Measurements from ENCODE around the gene BBC3. TPM values are rescaled to one million over a fixed set of nuclear protein-coding genes. Genes with fewer than 3 reads are reported as not detected.

Gene BBC3
- total RNA-seq, 1 experiment from 2014 or later: 2.7 TPM

DNA sequence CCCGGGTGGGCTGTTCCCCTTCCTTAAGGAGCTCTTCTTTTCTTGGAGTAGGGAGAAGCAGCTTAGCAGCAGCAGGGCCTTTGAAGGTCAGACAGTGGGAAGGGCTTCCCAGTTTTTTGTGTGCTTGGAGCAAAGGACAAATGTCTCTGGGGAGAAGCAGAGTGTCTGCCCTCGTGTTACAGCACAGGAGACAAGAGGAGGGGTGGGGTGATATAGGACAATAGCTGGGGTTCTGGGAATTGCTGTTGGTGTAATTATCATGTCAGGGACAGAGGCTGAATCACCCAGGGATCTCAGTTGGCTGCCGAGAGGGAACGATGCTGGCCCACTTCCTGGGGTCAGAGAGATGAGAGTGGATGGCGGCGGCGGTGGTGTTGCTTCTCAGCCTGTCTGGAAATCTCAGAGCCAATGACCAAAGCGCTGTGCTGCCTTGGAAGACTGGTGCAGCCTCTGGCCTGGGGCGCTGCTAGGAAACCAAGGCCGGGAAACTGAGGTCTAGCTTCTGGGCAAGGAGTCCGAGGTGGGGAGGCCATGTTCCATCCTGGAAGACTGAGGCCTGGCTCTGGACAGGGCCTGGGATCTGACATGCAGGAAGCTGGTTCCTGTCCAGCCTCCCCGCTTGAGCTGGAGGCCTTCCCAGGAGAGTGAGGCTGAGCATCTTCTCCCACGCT is 44.9 kb upstream of the BBC3 start:
- DNase-seq (ENCODE audit: low spot score): no peak
- TSS peak; percentile 23 for BruUV-seq (replicated peaks)
- Histone ChIP-seq H3K9me3 (ENCODE audit: low read depth, low read length, poor library complexity, severe bottlenecking) (no peaks in the 10 kb centered on the region), H3K4me3 (ENCODE audit: low read depth, low read length, poor library complexity, severe bottlenecking) (peak overlapping the region; percentile 61), H3K27me3 (replicated peaks; ENCODE audit: insufficient read depth, low read depth, low read length, poor library complexity) (no peaks in the 10 kb centered on the region), H3K4me1 (ENCODE audit: insufficient read depth, low read length, poor library complexity, severe bottlenecking) (peaks cover 17% of the 10 kb centered on the region), H3K36me3 (ENCODE audit: insufficient read depth, low read length, poor library complexity, severe bottlenecking) (peaks cover 6% of the 10 kb centered on the region), H3K27ac (ENCODE audit: low read depth, low read length, poor library complexity, severe bottlenecking) (no peak overlapping the region)
- intact Hi-C loops (cut with micrococcal nuclease; ENCODE audit: unreplicated experiment): no loop called here
- CTCF ChIA-PET: interaction anchor here (1.1 to 1.6 kb wide), 2 partner anchors 11 to 73 kb away, joined by 4 to 12 read pairs; partner anchors contain the start of gene DHX34
- POLR2A ChIA-PET (ENCODE audit: low non-redundant PET): interaction anchor here (0.5 to 0.6 kb wide), 2 partner anchors 152 to 412 kb away, joined by 4 to 5 read pairs; no protein-coding TSS in a partner anchor
- no peak for TF ChIP-seq EZH2 (IDR thresholded peaks at IDR 0.05; ENCODE audit: borderline replicate concordance, low read depth, low read length, poor library complexity, severe bottlenecking)
- TF ChIP-seq, protein P1, sequence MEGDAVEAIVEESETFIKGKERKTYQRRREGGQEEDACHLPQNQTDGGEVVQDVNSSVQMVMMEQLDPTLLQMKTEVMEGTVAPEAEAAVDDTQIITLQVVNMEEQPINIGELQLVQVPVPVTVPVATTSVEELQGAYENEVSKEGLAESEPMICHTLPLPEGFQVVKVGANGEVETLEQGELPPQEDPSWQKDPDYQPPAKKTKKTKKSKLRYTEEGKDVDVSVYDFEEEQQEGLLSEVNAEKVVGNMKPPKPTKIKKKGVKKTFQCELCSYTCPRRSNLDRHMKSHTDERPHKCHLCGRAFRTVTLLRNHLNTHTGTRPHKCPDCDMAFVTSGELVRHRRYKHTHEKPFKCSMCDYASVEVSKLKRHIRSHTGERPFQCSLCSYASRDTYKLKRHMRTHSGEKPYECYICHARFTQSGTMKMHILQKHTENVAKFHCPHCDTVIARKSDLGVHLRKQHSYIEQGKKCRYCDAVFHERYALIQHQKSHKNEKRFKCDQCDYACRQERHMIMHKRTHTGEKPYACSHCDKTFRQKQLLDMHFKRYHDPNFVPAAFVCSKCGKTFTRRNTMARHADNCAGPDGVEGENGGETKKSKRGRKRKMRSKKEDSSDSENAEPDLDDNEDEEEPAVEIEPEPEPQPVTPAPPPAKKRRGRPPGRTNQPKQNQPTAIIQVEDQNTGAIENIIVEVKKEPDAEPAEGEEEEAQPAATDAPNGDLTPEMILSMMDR (conservative IDR thresholded peaks at IDR 0.05; ENCODE audit: low read depth, low read length): no peak

DNA sequence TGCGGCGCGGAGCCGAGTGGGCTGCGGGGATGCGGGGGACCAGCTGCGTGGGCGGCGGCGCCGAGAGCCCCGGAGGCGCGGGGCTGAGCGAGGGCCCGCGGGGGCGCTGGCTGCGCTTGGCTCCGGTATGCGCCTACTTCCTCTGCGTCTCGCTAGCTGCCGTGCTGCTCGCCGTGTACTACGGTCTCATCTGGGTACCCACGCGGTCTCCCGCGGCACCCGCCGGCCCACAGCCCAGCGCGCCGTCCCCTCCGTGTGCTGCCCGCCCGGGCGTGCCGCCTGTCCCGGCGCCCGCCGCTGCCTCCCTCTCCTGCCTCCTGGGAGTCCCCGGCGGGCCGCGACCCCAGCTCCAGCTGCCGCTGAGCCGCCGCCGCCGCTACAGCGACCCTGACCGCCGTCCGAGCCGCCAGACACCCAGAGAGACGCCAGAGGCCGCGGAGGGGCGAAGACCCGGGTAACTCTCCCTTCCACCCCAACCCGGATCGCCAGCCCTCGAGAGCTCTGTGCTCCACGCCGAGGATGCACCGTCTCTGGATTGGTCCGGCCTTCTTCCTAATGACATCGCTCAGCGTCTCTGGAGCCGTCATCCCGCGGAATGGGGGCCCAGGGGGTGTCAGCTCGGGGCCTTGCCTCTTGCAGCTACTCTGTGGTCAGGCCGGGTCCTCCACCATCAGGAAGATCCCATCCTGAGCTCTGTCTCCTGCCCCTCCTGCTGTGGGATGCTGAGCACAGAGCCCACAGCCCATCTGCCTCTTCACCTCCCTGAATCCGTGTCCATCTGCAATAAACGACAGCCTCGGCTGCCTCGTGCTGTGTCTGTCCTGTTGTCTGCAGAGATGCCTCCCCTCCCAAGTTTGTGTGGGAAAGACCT is 44.1 kb upstream of the BBC3 start:
- TF ChIP-seq, protein P1 (conservative IDR thresholded peaks at IDR 0.05; ENCODE audit: low read depth, low read length): no peak
- no peak for TF ChIP-seq EZH2 (IDR thresholded peaks at IDR 0.05; ENCODE audit: borderline replicate concordance, low read depth, low read length, poor library complexity, severe bottlenecking)
- H3K27ac ChIP-seq (ENCODE audit: low read depth, low read length, poor library complexity, severe bottlenecking): peak overlapping the region; percentile 62
- DNase-seq (ENCODE audit: low spot score): no peak
- BruUV-seq (replicated peaks): no TSS peak
- H3K4me1 ChIP-seq (ENCODE audit: insufficient read depth, low read length, poor library complexity, severe bottlenecking): peaks cover 17% of the 10 kb centered on the region
- H3K27me3 ChIP-seq (replicated peaks; ENCODE audit: insufficient read depth, low read depth, low read length, poor library complexity): no peaks in the 10 kb centered on the region
- peak overlapping the region; percentile 61 for H3K4me3 ChIP-seq (ENCODE audit: low read depth, low read length, poor library complexity, severe bottlenecking)
- peaks cover 14% of the 10 kb centered on the region for H3K36me3 ChIP-seq (ENCODE audit: insufficient read depth, low read length, poor library complexity, severe bottlenecking)
- intact Hi-C loops (cut with micrococcal nuclease; ENCODE audit: unreplicated experiment): no loop called here
- no peaks in the 10 kb centered on the region for H3K9me3 ChIP-seq (ENCODE audit: low read depth, low read length, poor library complexity, severe bottlenecking)
- CTCF ChIA-PET: interaction anchor here (0.6 to 1.6 kb wide), 2 partner anchors 30 to 74 kb away, joined by 4 to 6 read pairs; partner anchors contain the start of gene DHX34
- POLR2A ChIA-PET (ENCODE audit: low non-redundant PET): interaction anchor here (0.5 to 1.1 kb wide), 2 partner anchors 18 to 153 kb away, joined by 5 read pairs; no protein-coding TSS in a partner anchor

DNA sequence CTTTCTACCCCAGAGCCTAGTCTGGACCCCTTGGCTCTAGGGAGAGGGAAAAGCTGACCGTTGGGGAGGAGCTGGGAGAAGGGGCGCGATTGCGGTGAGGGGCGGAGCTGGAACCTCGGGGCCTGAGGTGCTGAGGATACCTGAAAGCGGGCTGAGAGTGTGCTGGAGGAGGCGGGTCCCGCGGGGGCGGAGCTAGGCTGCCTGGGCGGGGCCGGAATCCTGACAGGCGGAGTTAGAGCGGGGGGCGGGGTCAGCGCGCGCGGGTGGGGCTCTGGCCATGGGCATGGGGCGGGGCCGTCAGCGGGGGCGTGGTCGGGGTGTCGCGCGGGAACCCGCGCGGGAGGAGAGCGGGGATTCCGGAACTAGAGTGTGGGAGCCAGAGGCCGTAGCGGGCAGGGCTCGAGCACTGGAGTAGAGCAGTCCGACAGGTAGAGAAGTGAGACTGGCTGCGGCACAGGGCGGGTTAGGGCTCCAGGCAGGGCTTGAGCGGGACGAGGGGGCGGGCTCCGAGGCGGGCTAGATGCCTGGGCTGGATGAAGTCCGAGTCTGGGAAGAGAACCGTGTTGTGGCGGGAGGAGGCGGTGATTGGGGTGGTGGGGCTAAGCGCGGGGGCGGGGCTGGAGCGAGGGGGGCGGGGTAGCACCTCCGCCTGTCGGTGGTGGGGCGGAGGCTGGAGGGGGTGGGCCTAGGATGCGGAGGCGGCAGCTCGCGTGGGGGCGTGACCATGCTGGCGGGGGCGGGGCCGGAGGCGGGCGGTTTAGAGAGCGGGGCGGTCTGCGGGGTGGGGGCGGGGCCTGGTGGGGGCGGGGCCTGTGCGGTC is 43.3 kb upstream of the BBC3 start, which contains the start of gene INAFM1:
Gene INAFM1, plus strand, starts transcription at position 815 of the 820 bp plus-strand sequence. CDS start 35 bp downstream, outside the sequence.
- TF ChIP-seq, protein P1 (conservative IDR thresholded peaks at IDR 0.05; ENCODE audit: low read depth, low read length): no peak
- no peak for TF ChIP-seq EZH2 (IDR thresholded peaks at IDR 0.05; ENCODE audit: borderline replicate concordance, low read depth, low read length, poor library complexity, severe bottlenecking)
- ChIA-PET CTCF (interaction anchor here (0.7 kb wide), 1 partner anchor 253 kb away, joined by 7 read pairs; no protein-coding TSS in a partner anchor), POLR2A (ENCODE audit: low non-redundant PET) (interaction anchor here (0.5 to 1.1 kb wide), 5 partner anchors 17 to 154 kb away, joined by 3 to 20 read pairs (median 5); no protein-coding TSS in a partner anchor)
- H3K27me3 ChIP-seq (replicated peaks; ENCODE audit: insufficient read depth, low read depth, low read length, poor library complexity): no peaks in the 10 kb centered on the region
- BruUV-seq (replicated peaks): no TSS peak
- peaks cover 17% of the 10 kb centered on the region for H3K4me1 ChIP-seq (ENCODE audit: insufficient read depth, low read length, poor library complexity, severe bottlenecking)
- intact Hi-C loops (cut with micrococcal nuclease; ENCODE audit: unreplicated experiment): no loop called here
- H3K9me3 ChIP-seq (ENCODE audit: low read depth, low read length, poor library complexity, severe bottlenecking): no peaks in the 10 kb centered on the region
- peaks cover 14% of the 10 kb centered on the region for H3K36me3 ChIP-seq (ENCODE audit: insufficient read depth, low read length, poor library complexity, severe bottlenecking)
- DNase-seq (ENCODE audit: low spot score): peak; percentile 93
- H3K27ac ChIP-seq (ENCODE audit: low read depth, low read length, poor library complexity, severe bottlenecking): peak within 1 kb of the TSS; percentile 99
- H3K4me3 ChIP-seq (ENCODE audit: low read depth, low read length, poor library complexity, severe bottlenecking): peak within 1 kb of the TSS; percentile 65
